Embryonic facial prominence (tissue), 1 donor: ENCODE measurements around the gene PRIMA1.

Experiments used
- DNase-seq: peaks from one replicate; pipeline ENCODE4 v3.0.0-alpha.2; 2016; ENCODE audit errors: extremely low spot score

PRIMA1 gene

DNA sequence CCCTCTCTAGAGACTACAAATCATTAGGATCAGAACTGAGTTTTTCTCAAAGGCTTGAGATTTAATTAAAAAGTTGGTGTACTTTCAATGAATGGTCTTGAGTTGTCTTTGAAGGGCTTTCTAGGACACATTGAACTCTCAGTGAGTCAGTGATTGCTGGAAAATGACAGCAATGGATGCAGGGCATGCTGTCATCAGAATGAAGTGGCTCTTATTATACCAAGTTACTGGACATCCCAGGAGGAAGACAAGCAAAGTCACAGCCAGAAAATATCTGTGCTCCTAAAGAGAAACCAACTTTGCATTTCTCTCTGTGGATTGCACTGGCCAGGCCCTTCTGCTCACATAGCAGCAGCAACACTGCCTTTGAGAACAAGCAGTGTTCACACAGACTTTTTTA lies 112.6 kb downstream of the PRIMA1 start:
- DNase-seq, result no peak

DNA sequence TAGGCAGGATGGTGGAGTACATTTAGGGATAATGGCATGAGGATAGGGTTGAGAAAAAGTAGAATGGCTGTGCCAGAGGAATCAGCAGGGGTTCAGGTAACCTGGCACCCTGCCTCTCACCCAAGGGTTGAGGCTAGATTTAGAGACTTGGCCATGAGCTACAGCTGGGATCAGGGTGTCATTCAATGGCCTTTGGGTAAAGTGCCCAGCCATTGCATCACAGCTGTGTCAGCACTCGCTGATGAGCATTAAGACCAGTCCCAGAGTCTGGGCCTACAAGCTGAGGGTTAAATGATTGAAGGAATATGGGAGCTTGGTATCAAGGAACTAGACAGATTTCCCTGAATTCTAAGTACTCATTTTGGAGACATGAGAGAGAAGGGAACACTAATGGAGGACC lies 113.9 kb downstream of the PRIMA1 start:
- no peak for DNase-seq

GRCh38 chr14:93669632-93670031 lies 118.7 kb downstream of the PRIMA1 start:
- DNase-seq, result no peak
